HG03571 (cell line): ENCODE data around the gene ZBTB46.
"Not testable (repeated sequence)": the region's sequence is repeated elsewhere in the genome, so short reads cannot be mapped to it uniquely, and the experiment has no call there.

Source experiments
- ATAC-seq: cut with Tn5 transposase; IDR thresholded peaks from one replicate; pipeline ENCODE4 v1.9.1; 2021; ENCODE audit not compliant: unreplicated experiment

Gene ZBTB46

DNA sequence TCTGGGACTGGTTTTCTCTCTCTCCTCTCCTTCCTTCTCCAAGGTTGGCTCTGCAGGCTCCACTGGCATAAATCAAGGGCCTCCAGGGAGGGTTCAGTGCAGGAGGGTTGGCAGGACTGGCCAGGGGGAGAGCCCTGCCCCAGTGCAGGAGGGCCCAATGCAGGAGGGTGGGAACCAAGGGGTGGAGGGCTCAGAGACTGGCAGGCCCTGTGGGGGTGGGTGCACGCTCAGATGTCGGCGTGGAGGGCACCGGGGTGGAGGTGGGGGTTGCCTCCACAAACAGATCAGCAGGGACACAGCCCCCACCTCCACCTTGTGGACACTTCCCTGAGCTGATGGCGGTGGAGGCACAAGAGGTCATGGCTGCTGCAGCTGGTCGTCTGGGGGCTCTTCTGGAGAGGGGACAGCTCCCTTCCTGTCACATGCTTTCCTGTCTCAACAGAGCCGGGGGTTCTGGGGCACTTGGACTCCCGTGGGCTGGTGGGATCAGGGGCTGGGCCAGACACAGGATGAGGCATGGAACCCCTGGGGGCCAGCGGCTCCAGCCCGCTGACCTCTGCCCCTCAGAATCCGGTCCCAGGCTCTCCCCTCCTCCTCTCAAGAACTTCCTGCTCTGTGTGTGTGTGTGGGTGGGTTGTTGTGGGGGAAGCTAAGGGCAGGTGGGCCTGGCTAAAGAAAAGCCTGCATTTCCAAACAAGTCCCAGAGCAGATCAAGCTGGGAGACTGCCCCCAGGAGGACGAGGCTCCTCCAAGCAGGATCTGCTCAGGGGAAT, 27.5 kb upstream of the ZBTB46 start:
- ATAC-seq = no peak

DNA sequence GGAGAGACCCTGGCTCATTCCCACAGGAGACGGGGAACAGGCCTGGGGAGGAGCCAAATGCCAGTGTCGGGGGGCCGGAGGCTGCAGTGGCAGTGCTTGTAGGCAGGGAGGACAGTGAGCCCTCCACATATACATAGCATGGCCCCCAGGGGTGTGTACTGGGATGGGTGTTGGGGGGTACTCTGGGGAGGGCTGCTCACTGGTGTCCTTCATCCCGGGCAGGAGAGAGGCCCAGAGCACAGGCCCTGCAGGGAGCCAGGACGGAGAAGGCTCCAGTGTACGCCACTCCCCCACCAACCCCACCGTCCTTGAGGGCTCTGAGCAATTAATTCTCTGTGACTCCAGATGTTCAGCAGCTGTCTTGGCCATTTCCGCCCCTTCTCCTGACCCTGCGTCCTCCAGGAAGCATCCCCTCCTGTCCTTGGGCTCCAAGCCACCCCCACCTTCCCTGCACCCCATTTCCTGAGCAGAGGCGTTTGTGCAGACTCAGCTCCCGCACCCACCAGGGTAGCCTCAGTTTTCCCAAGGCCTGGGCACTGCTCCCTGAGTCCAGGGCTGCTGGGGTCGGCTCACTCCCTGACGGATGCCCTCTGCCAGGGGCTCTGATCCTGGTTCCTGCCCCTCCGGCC, 26.8 kb upstream of the ZBTB46 start:
- no peak for ATAC-seq

DNA sequence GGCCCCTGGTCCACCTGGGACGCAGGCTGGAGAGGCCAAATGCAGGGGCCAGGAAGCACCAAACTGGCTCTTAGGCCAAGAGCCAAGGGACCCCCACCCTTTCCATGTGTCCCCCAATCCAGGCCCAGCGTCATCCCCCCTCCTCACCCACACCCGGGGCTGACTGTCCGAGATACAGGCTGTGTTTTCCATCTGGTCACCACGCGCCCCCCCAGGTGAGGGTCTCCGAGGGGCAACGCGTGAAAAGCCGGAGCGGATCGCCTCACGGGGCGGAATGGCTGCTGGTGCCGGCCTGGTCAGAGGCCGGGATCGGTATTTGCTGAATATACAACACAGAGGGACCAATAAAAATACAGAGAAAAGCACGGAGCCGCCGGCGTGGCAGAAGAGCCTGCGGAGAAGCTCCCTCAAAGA, 25.0 kb upstream of the ZBTB46 start:
- no peak for ATAC-seq

DNA sequence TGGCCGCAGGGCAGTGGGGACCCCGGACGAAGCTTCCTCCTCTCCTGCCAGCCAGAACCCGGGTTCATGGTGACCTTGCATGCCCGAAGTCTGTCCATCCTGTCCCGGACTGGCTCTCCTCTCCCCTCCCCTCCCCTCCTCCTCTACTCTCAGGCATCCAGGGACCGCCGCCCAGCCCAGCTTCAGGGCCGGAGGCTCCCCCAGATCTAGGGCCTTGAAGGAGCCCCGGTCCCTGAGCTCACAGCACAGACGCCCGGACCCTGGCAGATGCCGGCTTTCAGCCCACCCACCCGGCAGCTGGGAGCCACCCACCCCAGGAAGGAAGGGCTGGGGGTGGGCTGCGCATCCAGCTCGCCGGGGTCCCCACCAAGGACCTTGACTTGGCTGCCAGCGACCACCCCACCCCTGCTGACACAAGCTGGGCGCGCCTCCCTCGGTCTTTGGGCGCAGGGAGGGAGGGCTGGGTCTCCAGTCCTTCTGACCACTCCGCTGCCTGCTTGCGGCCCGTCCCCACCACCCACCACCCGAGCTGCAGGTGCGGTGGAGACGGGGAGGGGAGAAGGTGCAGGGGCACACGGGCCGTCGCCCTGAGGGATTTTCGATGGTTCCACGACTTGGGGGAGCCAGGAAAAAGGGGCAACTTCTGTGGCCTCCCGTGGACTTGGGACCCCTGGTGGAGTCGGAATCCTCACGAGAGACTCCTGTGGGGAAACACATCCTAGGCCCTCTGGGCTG, 24.5 kb upstream of the ZBTB46 start:
- no peak for ATAC-seq

DNA sequence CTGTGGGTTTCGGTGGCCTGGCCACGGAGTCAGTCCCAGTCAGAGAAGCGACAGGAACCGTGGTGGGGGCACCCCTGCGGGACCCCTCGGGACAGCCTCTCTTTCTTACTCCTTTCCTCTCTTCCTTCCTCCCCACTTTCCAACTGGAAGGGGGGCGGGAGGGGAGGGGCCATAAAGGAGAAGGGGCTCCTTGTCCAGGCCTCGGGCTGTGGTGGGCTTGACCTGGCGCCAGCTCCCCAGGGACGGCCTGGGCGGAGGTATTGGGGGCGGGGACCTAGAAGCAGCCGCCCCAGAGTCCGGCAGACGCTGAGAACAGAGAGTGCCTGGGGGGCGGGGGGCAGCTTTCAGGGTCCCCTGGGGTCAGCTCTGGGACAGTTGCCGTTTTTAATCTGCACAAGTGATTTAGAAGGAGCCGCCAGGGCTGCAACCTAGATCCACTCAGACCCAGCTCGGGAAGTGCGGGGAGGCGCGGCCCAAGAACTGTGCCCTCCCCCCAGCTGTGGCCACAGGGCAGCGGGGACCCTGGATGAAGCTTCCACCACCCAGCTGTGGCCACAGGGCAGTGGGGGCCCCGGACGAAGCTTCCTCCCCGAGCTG, 23.8 kb upstream of the ZBTB46 start:
- ATAC-seq = no peak

DNA sequence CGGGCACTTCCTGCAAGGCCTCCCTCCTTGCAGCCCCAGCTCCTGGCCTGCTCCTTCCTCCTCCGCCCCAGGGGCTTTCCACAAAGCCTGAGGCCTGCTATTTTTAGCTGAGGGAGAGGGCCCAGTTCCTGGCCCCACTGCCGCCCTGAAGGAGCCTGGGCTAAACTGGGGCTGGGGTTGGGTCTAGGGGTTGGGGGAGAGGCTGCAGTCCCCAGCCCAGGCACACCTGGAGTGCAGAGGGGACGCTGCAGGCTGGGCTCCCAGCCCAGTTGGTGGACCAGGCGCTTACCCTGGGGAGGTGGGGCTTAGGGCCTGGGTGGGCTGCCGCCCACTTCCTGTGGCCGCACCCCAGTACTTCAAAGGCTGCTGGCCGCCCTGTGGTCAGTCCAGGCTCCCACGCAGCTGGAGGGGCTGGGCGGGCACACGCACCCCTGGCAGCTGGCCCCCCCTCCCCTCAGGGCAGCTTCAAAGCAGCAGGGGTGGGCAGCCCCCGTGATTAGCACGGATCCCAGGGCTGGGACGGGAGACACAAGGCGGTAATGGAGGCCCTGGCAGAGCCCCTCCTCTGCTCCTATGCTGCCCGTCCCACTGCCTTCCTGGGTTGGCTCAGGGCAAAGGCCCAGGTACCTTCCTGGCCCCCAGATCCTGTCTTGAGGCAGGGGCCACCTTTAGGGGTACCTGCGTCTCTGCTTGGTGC, 23.2 kb upstream of the ZBTB46 start:
- no peak for ATAC-seq

DNA sequence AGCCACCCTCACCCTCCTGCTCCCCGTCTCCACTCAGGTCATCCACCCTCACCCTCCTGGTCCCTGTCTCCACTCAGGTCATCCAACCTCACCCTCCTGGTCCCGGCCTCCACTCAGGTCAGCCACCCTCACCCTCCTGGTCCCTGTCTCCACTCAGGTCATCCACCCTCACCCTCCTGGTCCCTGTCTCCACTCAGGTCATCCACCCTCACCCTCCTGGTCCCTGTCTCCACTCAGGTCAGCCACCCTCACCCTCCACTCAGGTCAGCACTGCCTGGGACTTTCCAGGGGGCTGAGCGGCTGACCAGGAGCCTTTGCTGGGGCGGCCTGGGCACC, 22.6 kb upstream of the ZBTB46 start:
- ATAC-seq = not testable (repeated sequence)

- ATAC-seq = not testable (repeated sequence)
These were observed 20.5 kb upstream of the ZBTB46 start for GRCh38 chr20:63851548-63851943.

DNA sequence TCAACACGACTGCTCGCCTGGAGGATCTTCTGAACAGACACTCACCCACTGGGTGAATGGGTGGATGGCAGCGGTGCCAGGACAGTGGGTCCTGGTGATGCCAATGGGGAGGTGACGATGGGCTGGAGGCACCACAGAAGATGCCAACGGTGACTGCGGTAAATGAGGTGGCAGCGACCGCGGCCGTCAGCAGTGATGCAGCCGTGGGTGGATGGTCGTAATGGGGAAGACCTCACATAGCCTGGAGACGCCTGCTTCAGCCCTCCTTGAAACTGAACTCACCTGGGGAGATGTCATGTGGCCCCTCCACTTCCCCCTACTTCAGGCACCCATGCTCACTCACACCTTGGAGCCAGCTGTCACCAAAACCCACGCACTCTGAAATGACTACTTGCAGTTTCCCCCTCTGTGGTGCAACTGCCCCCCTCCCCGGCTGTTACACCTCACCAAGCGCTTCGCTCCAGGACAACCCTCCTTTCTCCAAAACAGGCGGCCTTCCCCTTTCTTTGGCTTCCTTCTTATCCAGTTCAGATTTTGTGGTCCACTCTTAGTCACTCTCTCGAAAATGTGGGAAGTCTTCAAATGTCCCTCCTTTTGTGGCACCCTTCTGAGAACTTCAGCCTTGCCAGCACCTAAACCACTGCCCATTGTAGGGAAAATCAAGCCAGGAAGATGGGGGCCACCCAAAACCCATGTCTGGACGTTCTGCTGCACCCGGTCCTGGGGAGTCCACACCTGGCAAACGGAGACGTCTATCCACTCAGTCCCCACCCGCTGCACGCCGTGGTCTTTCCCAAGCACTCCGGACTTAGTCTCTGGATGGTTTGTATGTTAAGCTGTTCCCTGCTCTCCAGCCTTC, 19.9 kb upstream of the ZBTB46 start:
- ATAC-seq = peak; percentile 58

DNA sequence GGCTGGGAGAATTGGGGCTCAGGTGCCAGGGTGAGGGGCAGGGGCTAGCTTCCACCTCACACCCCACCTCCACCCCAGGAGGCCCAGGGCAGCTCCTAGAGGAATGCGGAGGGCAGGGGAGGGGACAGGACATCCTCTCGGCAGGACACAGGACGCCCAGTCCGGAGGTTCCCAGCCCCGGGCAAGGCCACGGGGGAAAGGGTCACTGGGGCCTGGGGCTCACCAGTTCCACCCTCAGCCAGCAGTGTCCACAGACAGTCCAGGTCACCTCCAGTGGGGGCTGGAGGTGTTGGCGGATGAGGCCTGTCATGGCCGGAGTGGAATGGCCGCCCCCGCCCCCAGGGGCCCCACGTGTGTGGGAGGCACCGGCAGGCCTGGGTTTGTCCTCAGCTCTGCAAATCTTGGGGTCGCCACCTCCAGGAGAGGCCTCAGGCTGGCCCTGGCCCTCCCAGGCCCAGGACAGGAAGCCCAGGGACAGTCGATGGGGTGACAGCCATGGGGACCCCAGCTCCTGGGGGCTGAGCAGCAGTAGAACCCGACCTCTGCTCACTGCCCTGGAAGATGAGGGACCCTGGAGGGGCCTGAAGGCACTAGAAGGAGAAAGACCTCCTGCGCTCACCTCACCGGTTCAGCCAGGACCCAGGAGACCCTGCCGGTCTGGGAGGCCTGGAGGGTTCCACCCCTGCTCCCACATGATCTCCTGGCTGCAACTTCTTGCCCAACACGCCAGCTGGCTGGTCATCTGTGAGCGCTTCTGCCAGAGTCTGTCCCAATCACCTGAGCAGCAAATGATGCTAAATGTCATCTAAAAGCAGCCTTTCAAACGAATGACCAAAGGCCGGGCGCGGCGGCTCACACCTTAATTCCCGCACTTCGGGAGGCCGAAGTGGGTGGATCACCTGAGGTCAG, 17.2 kb upstream of the ZBTB46 start:
- ATAC-seq = no peak

DNA sequence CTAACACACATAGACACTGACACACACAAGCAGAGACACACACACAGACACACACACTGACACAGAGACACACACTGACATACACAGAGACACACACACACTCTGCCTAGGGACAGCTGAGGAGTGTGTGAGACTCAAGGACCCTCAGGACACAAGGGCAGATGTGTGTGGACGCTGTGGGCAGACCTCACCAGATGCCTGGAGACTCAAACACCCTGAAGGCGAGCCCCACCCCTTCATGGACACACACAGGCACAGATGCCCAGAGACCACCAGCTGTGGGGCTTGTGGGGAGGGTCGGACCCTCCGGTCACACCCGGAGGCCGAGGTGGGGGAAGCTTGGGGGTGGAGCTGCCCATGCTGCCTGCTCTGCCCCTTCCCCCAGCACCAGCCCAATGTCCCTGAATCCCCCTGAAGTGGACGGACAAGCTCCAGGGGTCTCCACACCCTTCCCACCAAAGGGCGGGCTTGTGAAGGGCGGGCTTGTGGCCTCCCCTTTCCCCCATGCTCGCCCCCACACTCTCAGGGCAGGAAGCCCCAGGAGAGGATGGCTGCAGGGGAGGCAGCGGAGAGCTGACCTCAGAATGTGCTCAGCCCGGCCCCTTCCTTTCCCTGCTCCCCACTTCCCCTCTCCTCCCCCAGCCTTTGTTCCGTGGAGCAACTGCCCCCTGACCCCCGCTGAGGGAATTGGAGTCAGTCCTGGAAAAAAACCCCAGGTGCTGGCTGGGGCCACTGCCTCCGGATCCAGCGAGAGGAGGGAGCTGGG, 16.4 kb upstream of the ZBTB46 start:
- ATAC-seq = no peak

- no peak for ATAC-seq
These were observed 15.8 kb upstream of the ZBTB46 start for GRCh38 chr20:63846888-63847236.

- no peak for ATAC-seq
These were observed 15.2 kb upstream of the ZBTB46 start for GRCh38 chr20:63846128-63846771.

DNA sequence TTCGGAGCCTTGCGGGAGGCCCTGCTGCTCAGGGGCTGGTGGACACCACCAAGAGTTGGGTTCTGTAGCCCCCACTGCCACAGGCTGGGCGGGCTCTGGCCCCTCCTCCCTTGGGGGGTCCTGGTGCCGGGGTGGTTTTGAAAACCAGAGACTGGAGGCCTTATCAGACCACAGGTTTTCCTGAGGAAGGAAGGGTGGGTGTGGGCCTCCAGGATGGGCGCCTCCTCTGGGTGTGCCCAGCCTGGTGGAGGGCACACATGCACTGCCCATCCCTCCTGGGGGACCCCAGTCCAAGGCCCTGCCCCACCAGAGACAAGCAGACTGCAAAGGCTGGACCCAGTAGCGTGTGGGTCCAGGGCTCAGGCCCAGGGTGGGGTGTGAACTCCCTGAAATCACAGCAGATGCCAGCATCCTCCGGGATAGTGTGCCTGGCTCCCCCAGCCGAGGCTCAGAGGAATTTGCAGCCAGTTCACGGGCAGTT, 13.5 kb upstream of the ZBTB46 start:
- ATAC-seq = no peak

- no peak for ATAC-seq
These were observed 12.7 kb upstream of the ZBTB46 start for GRCh38 chr20:63843778-63844177.

DNA sequence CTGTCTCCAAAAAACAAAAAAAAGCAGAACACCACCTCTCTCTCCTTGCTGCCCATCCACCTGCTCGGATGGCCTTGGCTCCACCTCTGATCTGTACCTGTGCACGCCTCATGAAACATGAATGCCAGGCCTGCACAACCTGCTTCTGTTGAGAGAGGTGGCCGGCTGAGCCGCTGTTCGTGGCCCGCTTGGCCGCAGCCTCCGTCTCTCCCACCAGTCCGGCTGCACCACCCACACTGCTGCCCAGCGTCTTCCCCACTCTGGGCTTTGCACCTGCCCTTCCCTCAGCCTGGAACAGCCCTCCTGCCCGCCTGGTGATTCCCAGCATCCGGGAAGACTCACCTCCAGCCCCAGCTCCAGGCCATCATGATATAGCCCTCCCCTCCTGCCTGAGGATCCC, 12.2 kb upstream of the ZBTB46 start:
- no peak for ATAC-seq

DNA sequence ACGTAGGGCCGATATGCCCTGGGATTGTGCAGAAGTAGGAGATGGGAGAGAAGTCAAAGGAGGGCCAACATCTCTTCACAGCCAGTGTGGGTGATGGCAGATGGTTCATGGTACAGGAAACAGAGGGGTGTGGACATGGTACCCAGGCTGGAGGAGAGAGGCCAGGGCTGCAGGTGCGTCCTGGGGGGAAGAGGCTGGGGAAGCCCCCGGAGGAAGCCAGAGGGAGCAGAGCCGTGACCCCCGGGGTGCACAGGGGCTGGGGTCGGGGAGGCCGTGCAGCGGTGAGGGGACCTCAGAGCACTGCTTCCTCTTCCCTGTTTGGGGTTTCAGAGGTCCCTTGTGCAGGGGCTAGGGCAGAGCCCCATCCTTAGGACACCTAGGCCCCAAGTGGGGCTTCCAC, 11.2 kb upstream of the ZBTB46 start:
- ATAC-seq = no peak

DNA sequence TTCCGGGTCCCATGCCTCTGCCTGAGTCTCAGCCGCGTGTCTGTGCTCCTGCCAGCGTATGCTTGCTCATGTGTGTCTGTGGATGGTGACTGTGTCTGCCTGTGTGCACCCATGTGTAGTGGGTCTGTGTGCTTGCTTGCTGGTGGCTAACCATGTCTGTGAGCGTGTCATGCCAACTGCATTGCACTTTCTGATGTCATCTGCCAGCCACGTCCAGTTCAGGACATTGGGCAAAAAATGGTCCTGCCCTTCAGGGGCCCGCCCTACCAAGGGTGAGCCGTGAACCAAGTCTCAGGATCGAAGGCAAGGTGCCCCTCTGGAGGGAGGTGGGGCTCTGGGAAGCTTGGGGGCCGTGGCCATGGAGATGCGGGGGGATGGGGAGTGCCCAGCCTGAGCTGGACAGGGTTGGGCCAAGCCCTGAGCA, 9.4 kb upstream of the ZBTB46 start:
- no peak for ATAC-seq
